ENCODE measurements around the gene ZNF516. TPM values are rescaled to one million over a fixed set of nuclear protein-coding genes. Genes with fewer than 3 reads are reported as not detected.

The ZNF516 gene
- total and polyA plus RNA-seq, 4 donors: 2.5 to 12.2 (median 7.6) TPM

DNA sequence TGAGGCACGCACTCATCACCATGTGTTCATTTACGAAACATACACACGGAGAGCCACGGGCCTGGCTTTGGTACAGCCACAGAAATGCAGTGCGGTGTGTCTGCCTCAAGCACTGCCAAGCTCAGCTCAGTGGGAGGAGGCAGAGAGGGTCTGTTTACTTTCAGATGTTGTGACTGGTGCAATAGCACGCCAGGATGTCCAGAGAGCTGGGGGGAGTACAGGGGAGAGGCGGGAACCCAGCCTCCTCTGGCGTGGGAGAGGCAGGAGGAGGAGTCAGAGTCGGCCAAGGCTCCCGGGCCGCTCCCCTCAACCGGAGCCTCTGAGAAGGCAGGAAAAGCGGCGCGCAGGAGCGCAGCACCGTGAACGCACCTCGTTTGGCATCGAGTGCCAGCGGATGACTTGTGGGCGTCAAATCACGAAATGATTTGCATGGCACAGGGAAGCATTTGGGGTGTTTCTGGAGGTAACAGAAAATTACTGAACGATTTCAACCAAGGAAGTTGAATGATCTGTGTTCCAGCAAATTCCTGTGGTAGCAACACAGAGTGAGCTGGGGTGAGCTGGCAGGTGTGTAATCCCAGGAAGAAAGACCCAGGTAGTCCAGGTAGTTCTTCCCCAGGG, 143.0 kb downstream of the ZNF516 start:
- H3K27ac ChIP-seq (ENCODE audit: low read depth in 1 of 2, low read length in 2 of 2): no peak overlapping the region
- peaks cover 0 to 2% (median 0%) of the 10 kb centered on the region in 4 donors for H3K36me3 ChIP-seq (ENCODE audit: control insufficient read depth in 4 of 4, insufficient read depth in 3 of 4, low read depth in 1 of 4, low read length in 3 of 4)
- peaks cover 3 to 21% (median 11%) of the 10 kb centered on the region in 4 donors for H3K4me1 ChIP-seq (ENCODE audit: control insufficient read depth in 4 of 4, insufficient read depth in 4 of 4, low read length in 3 of 4)
- no peaks in the 10 kb centered on the region for H3K27me3 ChIP-seq (ENCODE audit: control insufficient read depth in 4 of 4, insufficient read depth in 4 of 4, low read length in 3 of 4)
- peak; percentile 27 for DNase-seq (ENCODE audit: low spot score)
- H3K9ac ChIP-seq (ENCODE audit: low read depth in 1 of 2, low read length in 2 of 2): no peak overlapping the region
- no peak for TF ChIP-seq REST (IDR thresholded peaks at IDR 0.05)
- TF ChIP-seq RXRA (IDR thresholded peaks at IDR 0.05): no peak
- no peak for TF ChIP-seq GABPA (IDR thresholded peaks at IDR 0.05 in 1 of 2, conservative IDR thresholded peaks at IDR 0.05 in 1 of 2)
- TF ChIP-seq CTCF (IDR thresholded peaks at IDR 0.05; ENCODE audit: low read depth, low read length, missing input control): no peak
- no peak for TF ChIP-seq JUND (IDR thresholded peaks at IDR 0.05)
- no peak for TF ChIP-seq TAF1 (conservative IDR thresholded peaks at IDR 0.05)
- no peak for TF ChIP-seq RAD21 (IDR thresholded peaks at IDR 0.05)
- 58% methylated on average over 24 of the region's 24 CpGs for WGBS
- peaks cover 0 to 6% (median 0%) of the 10 kb centered on the region in 4 donors for H3K9me3 ChIP-seq (ENCODE audit: control insufficient read depth in 4 of 4, low read length in 3 of 4)
- H3K4me3 ChIP-seq (ENCODE audit: low read depth in 1 of 3, low read length in 3 of 3): no peak overlapping the region

- 87% methylated on average over 54 of the region's 54 CpGs for WGBS
- Histone ChIP-seq H3K9ac (ENCODE audit: low read depth in 1 of 2, low read length in 2 of 2) (no peak overlapping the region), H3K27ac (ENCODE audit: low read depth in 1 of 2, low read length in 2 of 2) (no peak overlapping the region)
Measured at GRCh38 chr18:76350134-76351025, 144.7 kb downstream of the ZNF516 start.

More at GRCh38 chr18:76350134-76351025, 144.7 kb downstream of the ZNF516 start:
- Histone ChIP-seq H3K36me3 (ENCODE audit: control insufficient read depth in 4 of 4, insufficient read depth in 3 of 4, low read depth in 1 of 4, low read length in 3 of 4) (no peaks in the 10 kb centered on the region), H3K27me3 (ENCODE audit: control insufficient read depth in 4 of 4, insufficient read depth in 4 of 4, low read length in 3 of 4) (no peaks in the 10 kb centered on the region), H3K4me1 (ENCODE audit: control insufficient read depth in 4 of 4, insufficient read depth in 4 of 4, low read length in 3 of 4) (peaks cover 3 to 21% (median 11%) of the 10 kb centered on the region in 4 donors), H3K4me3 (ENCODE audit: low read depth in 1 of 3, low read length in 3 of 3) (no peak overlapping the region), H3K9me3 (ENCODE audit: control insufficient read depth in 4 of 4, low read length in 3 of 4) (peaks cover 0 to 6% (median 0%) of the 10 kb centered on the region in 4 donors)
- TF ChIP-seq FOXA2 (IDR thresholded peaks at IDR 0.05) (no peak), HNF4A (conservative IDR thresholded peaks at IDR 0.05) (no peak), SP1 (IDR thresholded peaks at IDR 0.05) (no peak), HNF4G (IDR thresholded peaks at IDR 0.05) (no peak), NR2F2 (IDR thresholded peaks at IDR 0.05) (no peak), RAD21 (IDR thresholded peaks at IDR 0.05) (no peak), REST (IDR thresholded peaks at IDR 0.05) (no peak), EGR1 (IDR thresholded peaks at IDR 0.05; ENCODE audit: low read depth in 2 of 2) (no peak), CTCF (IDR thresholded peaks at IDR 0.05; ENCODE audit: low read depth, low read length, missing input control) (no peak), YY1 (IDR thresholded peaks at IDR 0.05) (no peak), RXRA (IDR thresholded peaks at IDR 0.05) (no peak), JUND (IDR thresholded peaks at IDR 0.05) (no peak)
- TF ChIP-seq, protein P1, sequence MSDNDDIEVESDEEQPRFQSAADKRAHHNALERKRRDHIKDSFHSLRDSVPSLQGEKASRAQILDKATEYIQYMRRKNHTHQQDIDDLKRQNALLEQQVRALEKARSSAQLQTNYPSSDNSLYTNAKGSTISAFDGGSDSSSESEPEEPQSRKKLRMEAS (IDR thresholded peaks at IDR 0.05): no peak
- no peak for DNase-seq (ENCODE audit: low spot score)

Measured in liver (tissue), 9 donors.